WI38 (cell line): Measurements from ENCODE around the gene C16orf89.
"Not testable (repeated sequence)": the region's sequence is repeated elsewhere in the genome, so short reads cannot be mapped to it uniquely, and the experiment has no call there.

Experiments used
- H3K4me3 ChIP-seq: 2 replicates; pipeline ENCODE4 v1.5.1; 2011; ENCODE audit warnings: low read depth, mild to moderate bottlenecking, control low read depth, low read length
- CTCF ChIP-seq: IDR thresholded peaks from 2 replicates; pipeline ENCODE4 v1.5.1; 2012; ENCODE audit warnings: low read depth, mild to moderate bottlenecking, control low read depth, low read length

C16orf89 gene

GRCh38 chr16:5059386-5060072 is 6.2 kb downstream of the C16orf89 start:
- TF ChIP-seq CTCF = no peak
- H3K4me3 ChIP-seq = no peak overlapping the region

GRCh38 chr16:5058476-5058875 is 7.3 kb downstream of the C16orf89 start:
- H3K4me3 ChIP-seq = no peak overlapping the region
- peak; percentile 30; the same call in 1 of the 2 replicates for TF ChIP-seq CTCF

- 0 out of 2 replicates have a peak, but pooled peaks have one; percentile 35 for TF ChIP-seq CTCF
- no peak overlapping the region for H3K4me3 ChIP-seq
These were observed 9.4 kb downstream of the C16orf89 start for GRCh38 chr16:5056352-5056751.

- TF ChIP-seq CTCF = no peak
- no peak overlapping the region for H3K4me3 ChIP-seq
These were observed 10.6 kb downstream of the C16orf89 start for GRCh38 chr16:5054876-5055865.

GRCh38 chr16:5046914-5047313 is 18.8 kb downstream of the C16orf89 start:
- TF ChIP-seq CTCF = no peak

GRCh38 chr16:5045499-5046115 is 20.1 kb downstream of the C16orf89 start:
- TF ChIP-seq CTCF = no peak
- no peak overlapping the region for H3K4me3 ChIP-seq

More at GRCh38 chr16:5046914-5047313, 18.8 kb downstream of the C16orf89 start:
- no peak overlapping the region for H3K4me3 ChIP-seq

- not testable (repeated sequence) for H3K4me3 ChIP-seq
These were observed 21.2 kb downstream of the C16orf89 start for GRCh38 chr16:5044581-5044980.
